Motor neuron (in vitro differentiated cells): ENCODE data around the gene TMEM132D. TPM values are rescaled to one million over a fixed set of nuclear protein-coding genes. Genes with fewer than 3 reads are reported as not detected.
A peak's percentile ranks its signal among the peaks of the same experiment; 100 is the strongest.

Experiments
- ATAC-seq, 8 experiments: fragments of 200-7000 bp; cut with Tn5 transposase; replicated peaks in 6 of 8; 2 replicates each; pipeline ENCODE4 v1.8.0; 2021; ENCODE audit warnings: mild to moderate bottlenecking in 8 of 8, moderate library complexity in 8 of 8
- H3K27ac ChIP-seq, 2 donors: fragments of 250-450 bp; sonication (Bioruptor Pico); 2 replicates each; pipeline ENCODE4 v1.9.0; 2021; ENCODE audit warnings: antibody characterized with exemption in 2 of 2, mild to moderate bottlenecking in 2 of 2, moderate library complexity in 1 of 2
- H3K4me1 ChIP-seq, 2 donors: fragments of 250-450 bp; sonication (Bioruptor Pico); replicated peaks in 1 of 2; 2 replicates each; pipeline ENCODE4 v1.6.1; 2021; ENCODE audit warnings: antibody characterized with exemption in 2 of 2, mild to moderate bottlenecking in 2 of 2, moderate library complexity in 1 of 2
- H3K4me3 ChIP-seq, 5 donors: fragments of 250-450 bp; sonication (Bioruptor Pico); 2 replicates each; pipeline ENCODE4 v1.9.0; 2021; ENCODE audit warnings: antibody characterized with exemption in 5 of 5, mild to moderate bottlenecking in 5 of 5, moderate library complexity in 4 of 5
- WGBS, 10 experiments: fragments of 450-650 bp; shearing (Covaris generic); methylation state at CpG; one replicate each; pipeline ENCODE4 v1.0.0; 2022; 5-methylcytosine and 5-hydroxymethylcytosine counted together
- in situ Hi-C, 9 experiments: fragments of 400-800 bp; cut with MboI; loops; one replicate each; pipeline ENCODE4 v1.15.0; 2021; ENCODE audit warnings: low sequenced_read_pairs in 9 of 9, low pct_unique_long_range_greater_than_20kb in 2 of 9; ENCODE audit not compliant: unreplicated experiment in 9 of 9
- total RNA-seq, 8 experiments: library from RNA; unstranded; fragments of 300-600 nt; gene quantifications; 2 replicates each; pipeline versions ENCODE4 v1.2.3 to v1.2.4, GENCODE V29; 2022

Gene TMEM132D
- total RNA-seq, 8 experiments from 2014 or later: 0.17 to 5.7 (median 1.5) TPM; not detected in 1

GRCh38 chr12:129746318-129746717 is 157.5 kb downstream of the TMEM132D start:
- Histone ChIP-seq H3K4me3 (no peak overlapping the region), H3K27ac (no peak overlapping the region), H3K4me1 (no peaks in the 10 kb centered on the region)
- WGBS, 10 experiments: 0 to 100% (median 44%) methylated on average over 1 to 4 of the region's 4 CpGs
- in situ Hi-C loops: no loop called here
- ATAC-seq: no peak

GRCh38 chr12:129729170-129729569 is 174.7 kb downstream of the TMEM132D start:
- 19 to 100% (median 63%) methylated on average over 1 to 2 of the region's 2 CpGs for WGBS, 10 experiments
- Histone ChIP-seq H3K4me1 (no peaks in the 10 kb centered on the region), H3K4me3 (no peak overlapping the region), H3K27ac (no peak overlapping the region)
- in situ Hi-C loops: no loop called here
- no peak for ATAC-seq

- in situ Hi-C loops: no loop called here
- no peaks in the 10 kb centered on the region for H3K4me1 ChIP-seq
Measured at GRCh38 chr12:129727100-129727499, 176.7 kb downstream of the TMEM132D start.

DNA sequence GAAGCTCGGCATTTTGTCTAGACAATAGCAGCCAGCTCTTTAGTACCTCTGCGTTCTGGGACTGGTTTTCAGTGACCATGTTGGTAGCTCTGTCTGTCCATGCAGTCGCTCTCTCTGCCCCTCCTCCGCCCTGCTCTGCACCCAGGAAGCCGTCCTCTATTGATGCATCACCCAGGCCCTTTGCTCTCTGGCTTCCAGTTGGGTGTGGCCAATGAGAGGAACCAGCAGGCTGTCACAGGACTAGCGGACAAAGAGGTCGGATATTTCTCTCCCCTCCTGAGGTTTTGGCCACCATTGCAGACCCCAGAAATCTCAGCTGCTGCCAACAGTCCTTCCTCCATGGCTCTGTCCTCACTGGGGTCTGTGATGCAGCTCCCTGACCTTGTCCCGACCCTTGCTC is 180.6 kb downstream of the TMEM132D start:
- Histone ChIP-seq H3K4me1 (no peaks in the 10 kb centered on the region), H3K27ac (no peak overlapping the region), H3K4me3 (no peak overlapping the region)
- ATAC-seq: no peak
- in situ Hi-C loops: no loop called here
- WGBS, 10 experiments: 12 to 83% (median 37%) methylated on average over 1 to 8 of the region's 8 CpGs; no CpG with 5 or more reads in 1 of the 10 experiments

More at GRCh38 chr12:129727100-129727499, 176.7 kb downstream of the TMEM132D start:
- 31 to 100% (median 63%) methylated on average over 1 to 3 of the region's 3 CpGs; no CpG with 5 or more reads in 2 of the 10 experiments for WGBS, 10 experiments
- no peak overlapping the region for H3K27ac ChIP-seq
- ATAC-seq: no peak
- H3K4me3 ChIP-seq: no peak overlapping the region

DNA sequence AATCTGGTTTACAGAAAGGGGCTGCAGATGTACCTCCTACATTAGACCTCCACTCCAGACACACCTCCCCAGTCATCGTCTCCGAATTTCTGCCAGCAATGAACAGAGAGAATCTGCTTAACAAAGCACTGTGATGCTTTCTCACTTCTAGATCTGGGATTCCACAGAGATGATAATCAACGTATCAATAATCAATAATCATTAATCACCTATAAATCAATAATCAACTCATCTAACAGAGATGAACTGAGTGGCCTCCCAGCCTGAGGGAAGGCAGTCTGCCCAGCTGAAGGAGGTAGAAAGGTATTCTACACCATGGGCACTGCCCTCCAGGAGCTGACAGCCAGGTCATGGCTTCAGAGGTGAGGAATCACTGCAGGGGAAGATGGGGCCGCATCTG is 183.2 kb downstream of the TMEM132D start:
- H3K4me1 ChIP-seq: no peaks in the 10 kb centered on the region
- no peak overlapping the region for H3K4me3 ChIP-seq
- H3K27ac ChIP-seq: no peak overlapping the region
- no peak for ATAC-seq
- in situ Hi-C loops: no loop called here
- 48 to 100% (median 94%) methylated on average over 2 to 3 of the region's 4 CpGs; no CpG with 5 or more reads in 7 of the 10 experiments for WGBS, 10 experiments

GRCh38 chr12:129719416-129719815 is 184.4 kb downstream of the TMEM132D start:
- peak in 2 of 8 experiments; percentile 20 to 48 for ATAC-seq
- WGBS, 10 experiments: 0 to 75% (median 31%) methylated on average over 1 to 3 of the region's 3 CpGs
- H3K27ac ChIP-seq: no peak overlapping the region
- in situ Hi-C loops: no loop called here
- H3K4me1 ChIP-seq: no peaks in the 10 kb centered on the region
- no peak overlapping the region for H3K4me3 ChIP-seq

GRCh38 chr12:129717438-129717837 is 186.4 kb downstream of the TMEM132D start:
- no peak for ATAC-seq
- Histone ChIP-seq H3K4me3 (no peak overlapping the region), H3K4me1 (no peaks in the 10 kb centered on the region), H3K27ac (no peak overlapping the region)
- 0 to 100% (median 44%) methylated on average over 1 to 2 of the region's 2 CpGs for WGBS, 10 experiments
- in situ Hi-C loops: no loop called here

DNA sequence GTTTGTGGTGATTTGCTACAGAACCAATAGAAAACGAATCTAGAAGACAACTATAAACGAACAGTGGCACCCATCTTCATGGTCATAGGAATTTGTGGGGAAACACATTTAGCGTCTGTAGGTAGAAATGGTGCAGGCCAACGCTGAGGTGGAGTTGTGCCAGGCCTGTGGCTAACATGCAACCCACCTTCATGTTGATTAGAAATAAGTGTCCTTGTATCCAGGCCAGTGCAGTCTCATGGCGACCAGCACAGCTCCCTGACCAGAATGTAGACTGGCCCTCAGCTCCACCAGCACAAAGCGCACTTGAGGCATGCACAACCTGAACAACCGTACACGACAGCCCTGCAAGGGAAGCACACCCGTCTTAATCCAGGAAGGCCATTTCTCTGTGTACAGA is 187.0 kb downstream of the TMEM132D start:
- H3K4me1 ChIP-seq: no peaks in the 10 kb centered on the region
- no peak overlapping the region for H3K27ac ChIP-seq
- H3K4me3 ChIP-seq: no peak overlapping the region
- no peak for ATAC-seq
- in situ Hi-C loops: no loop called here
- WGBS, 10 experiments: 0 to 100% (median 58%) methylated on average over 1 to 7 of the region's 9 CpGs; no CpG with 5 or more reads in 2 of the 10 experiments

- 0 to 75% (median 25%) methylated on average over 1 to 2 of the region's 2 CpGs for WGBS, 10 experiments
- Histone ChIP-seq H3K27ac (no peak overlapping the region), H3K4me3 (no peak overlapping the region), H3K4me1 (no peaks in the 10 kb centered on the region)
- ATAC-seq: no peak
- in situ Hi-C loops: no loop called here
Measured at GRCh38 chr12:129706716-129707115, 197.1 kb downstream of the TMEM132D start.

DNA sequence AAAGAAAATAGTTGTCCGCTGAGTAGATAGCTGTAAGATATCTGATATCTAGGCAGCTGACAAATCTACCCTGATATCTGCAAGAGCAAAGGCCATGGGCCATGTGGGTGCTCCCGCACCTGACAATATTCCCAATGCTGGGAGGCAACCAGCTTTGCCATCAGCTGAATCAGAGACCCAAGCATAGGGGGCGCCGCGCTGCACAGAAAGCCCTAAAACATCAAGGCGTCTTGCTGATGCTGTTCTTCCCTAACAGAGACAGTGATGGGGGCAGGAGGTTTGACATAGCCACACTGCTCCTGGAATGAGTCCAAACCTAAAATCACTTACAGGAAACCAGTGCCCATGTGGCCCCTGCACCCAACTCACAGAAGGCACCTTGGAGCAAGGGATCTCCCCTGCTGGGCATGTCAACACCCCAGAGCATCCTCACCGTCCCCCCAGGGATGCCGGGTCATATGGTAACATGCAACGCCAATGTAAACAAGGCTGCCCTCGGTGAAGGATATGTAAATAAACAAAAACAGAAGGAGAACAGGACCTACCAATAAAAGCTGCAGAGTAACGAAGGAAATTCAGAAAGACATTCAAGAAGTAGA is 199.5 kb downstream of the TMEM132D start:
- in situ Hi-C loops: no loop called here
- 12 to 95% (median 50%) methylated on average over 1 to 8 of the region's 11 CpGs for WGBS, 10 experiments
- ATAC-seq: peak in 2 of 8 experiments; percentile 7 to 38
- Histone ChIP-seq H3K27ac (no peak overlapping the region), H3K4me3 (no peak overlapping the region), H3K4me1 (no peaks in the 10 kb centered on the region)

GRCh38 chr12:129701631-129702101 is 202.2 kb downstream of the TMEM132D start:
- WGBS, 10 experiments: 20 to 100% (median 53%) methylated on average over 1 to 4 of the region's 9 CpGs; no CpG with 5 or more reads in 4 of the 10 experiments
- no peak overlapping the region for H3K27ac ChIP-seq
- H3K4me1 ChIP-seq: no peaks in the 10 kb centered on the region
- H3K4me3 ChIP-seq: no peak overlapping the region
- peak in 2 of 8 experiments; percentile 2 to 27 for ATAC-seq
- in situ Hi-C loops: no loop called here

DNA sequence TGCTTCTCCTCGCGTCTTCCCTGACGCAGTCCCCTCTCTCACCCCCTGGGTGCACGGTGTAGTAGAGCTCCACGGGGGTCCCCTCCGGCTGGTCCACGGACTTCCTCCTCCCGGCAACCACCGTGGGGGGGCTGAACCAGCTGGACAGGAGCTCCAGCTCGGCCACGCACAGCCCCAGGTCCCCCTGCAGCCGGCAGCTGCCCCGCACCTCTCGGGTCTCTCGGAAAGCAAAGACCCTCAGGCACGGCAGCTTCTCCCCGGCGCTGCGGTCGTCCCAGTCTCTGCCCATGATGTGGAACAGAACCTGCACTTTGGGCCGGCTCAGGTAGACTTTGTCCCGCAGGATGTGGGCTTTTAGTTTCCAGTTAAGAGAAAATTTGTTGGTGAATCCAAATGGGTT is 203.8 kb downstream of the TMEM132D start:
- WGBS, 10 experiments: 65 to 100% methylated on average over 3 to 7 of the region's 22 CpGs; no CpG with 5 or more reads in 8 of the 10 experiments
- no peak for ATAC-seq
- no peak overlapping the region for H3K4me3 ChIP-seq
- H3K4me1 ChIP-seq: no peaks in the 10 kb centered on the region
- no peak overlapping the region for H3K27ac ChIP-seq
- in situ Hi-C loops: no loop called here

DNA sequence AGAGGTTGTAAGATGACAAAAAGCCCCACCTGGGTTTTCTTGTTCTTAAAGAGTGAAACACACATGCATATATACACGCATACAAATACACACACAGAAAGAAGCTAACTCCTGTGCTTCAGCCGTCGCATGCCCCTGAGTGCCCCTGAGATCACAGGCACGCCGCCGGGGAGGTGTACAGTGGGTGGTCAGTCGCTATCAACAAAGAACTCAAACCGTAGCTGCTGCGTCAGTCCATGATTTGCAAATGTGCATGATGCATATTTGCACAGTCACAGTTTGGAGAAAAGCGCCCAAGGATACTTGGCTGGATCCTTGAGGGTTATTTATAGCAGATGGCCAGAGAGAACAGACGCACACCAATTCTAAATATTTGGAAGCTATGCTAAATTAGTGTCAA is 206.9 kb downstream of the TMEM132D start:
- 0 to 63% (median 47%) methylated on average over 1 to 11 of the region's 11 CpGs; no CpG with 5 or more reads in 2 of the 10 experiments for WGBS, 10 experiments
- peak in 5 of 8 experiments; percentile 29 to 92 (median 65) for ATAC-seq
- Histone ChIP-seq H3K27ac (no peak overlapping the region), H3K4me3 (no peak overlapping the region), H3K4me1 (no peaks in the 10 kb centered on the region)
- in situ Hi-C loops: no loop called here

DNA sequence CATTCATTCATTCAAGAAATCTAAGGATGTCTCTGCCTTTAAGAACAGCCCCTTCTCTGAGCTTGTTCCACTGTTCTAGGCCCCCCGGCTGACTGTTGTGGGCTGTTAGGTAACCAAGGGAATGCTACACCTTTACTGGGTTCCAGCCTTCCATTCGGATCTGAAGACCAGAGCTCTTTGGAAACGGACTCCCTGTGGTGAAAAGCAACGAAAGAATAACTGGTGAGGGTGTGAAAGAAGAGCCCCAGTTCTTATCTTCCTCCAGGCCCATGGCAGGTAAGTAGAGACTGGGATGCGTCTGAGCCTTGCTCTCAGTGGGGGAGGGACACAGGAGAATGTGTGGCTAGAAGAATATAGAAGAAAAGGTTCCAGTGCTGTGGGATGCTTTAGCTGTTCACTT is 207.4 kb downstream of the TMEM132D start:
- H3K4me3 ChIP-seq: no peak overlapping the region
- ATAC-seq: peak in 3 of 8 experiments; percentile 1 to 5 (median 2)
- no peak overlapping the region for H3K27ac ChIP-seq
- in situ Hi-C loops: no loop called here
- WGBS, 10 experiments: 0 to 56% (median 23%) methylated on average over 2 to 5 of the region's 5 CpGs; no CpG with 5 or more reads in 1 of the 10 experiments
- no peaks in the 10 kb centered on the region for H3K4me1 ChIP-seq
